A673 (cell line): ENCODE data around the gene RGPD3. TPM values are rescaled to one million over a fixed set of nuclear protein-coding genes. Genes with fewer than 3 reads are reported as not detected.
"Not testable (repeated sequence)": the region's sequence is repeated elsewhere in the genome, so short reads cannot be mapped to it uniquely, and the experiment has no call there.

Experiments
- BruUV-seq: library from RNA; stranded (reverse); fragments of 400-500 nt; replicated peaks from 2 replicates; lab custom pipeline; 2021; lab: Mats Ljungman, UMichigan
- CTCF ChIA-PET: fragments of 300-600 bp; sonication (Branson Sonifier 250); formaldehyde crosslinking; loops from one replicate; lab custom pipeline; 2022; ENCODE audit warnings: antibody characterized with exemption; lab: Charles Lee
- POLR2A ChIA-PET: fragments of 300-600 bp; sonication (Branson Sonifier 250); formaldehyde crosslinking; loops from one replicate; lab custom pipeline; 2022; ENCODE audit warnings: antibody characterized with exemption; ENCODE audit not compliant: low non-redundant PET; lab: Charles Lee
- DNase-seq: peaks from one replicate; pipeline ENCODE4 v3.0.0-alpha.2; 2015; ENCODE audit warnings: low spot score
- H3K27ac ChIP-seq: fragments of 200-600 bp; sonication (generic); 2 replicates; pipeline ENCODE4 v1.5.1; 2016; ENCODE audit warnings: mixed run types, low read depth, mild to moderate bottlenecking, mixed read lengths, antibody characterized with exemption, low read length; ENCODE audit not compliant: poor library complexity, severe bottlenecking
- H3K27me3 ChIP-seq: fragments of 200-600 bp; sonication (generic); replicated peaks from 2 replicates; pipeline ENCODE4 v1.6.1; 2017; ENCODE audit warnings: mixed run types, low read depth, mild to moderate bottlenecking, mixed read lengths, antibody characterized with exemption, low read length; ENCODE audit not compliant: insufficient read depth, poor library complexity
- H3K36me3 ChIP-seq: fragments of 200-600 bp; sonication (generic); 2 replicates; pipeline ENCODE4 v1.6.1; 2016; ENCODE audit warnings: mixed run types, mild to moderate bottlenecking, mixed read lengths, antibody characterized with exemption, low read length; ENCODE audit not compliant: insufficient read depth, poor library complexity, severe bottlenecking
- H3K4me1 ChIP-seq: fragments of 200-600 bp; sonication (generic); 2 replicates; pipeline ENCODE4 v1.6.1; 2017; ENCODE audit warnings: mixed run types, mild to moderate bottlenecking, mixed read lengths, antibody characterized with exemption, low read length; ENCODE audit not compliant: insufficient read depth, poor library complexity, severe bottlenecking
- H3K4me3 ChIP-seq: fragments of 200-600 bp; sonication (generic); 2 replicates; pipeline ENCODE4 v1.5.1; 2016; ENCODE audit warnings: low read depth, mixed run types, mild to moderate bottlenecking, mixed read lengths, low read length; ENCODE audit not compliant: poor library complexity, severe bottlenecking
- H3K9me3 ChIP-seq: fragments of 200-600 bp; sonication (generic); 2 replicates; pipeline ENCODE4 v1.6.1; 2016; ENCODE audit warnings: mixed run types, low read depth, mild to moderate bottlenecking, mixed read lengths, antibody characterized with exemption, low read length; ENCODE audit not compliant: poor library complexity, severe bottlenecking
- intact Hi-C: fragments of 100-400 bp; cut with micrococcal nuclease; formaldehyde crosslinking; loops from one replicate; pipeline ENCODE4 v1.10.0; 2022; ENCODE audit not compliant: unreplicated experiment
- total RNA-seq: library from RNA; stranded (reverse); gene quantifications from 2 replicates; pipeline ENCODE4 v1.2.3, GENCODE V29; 2021

RGPD3 gene
- total RNA-seq, 1 experiment from 2014 or later: 0.30 TPM

DNA sequence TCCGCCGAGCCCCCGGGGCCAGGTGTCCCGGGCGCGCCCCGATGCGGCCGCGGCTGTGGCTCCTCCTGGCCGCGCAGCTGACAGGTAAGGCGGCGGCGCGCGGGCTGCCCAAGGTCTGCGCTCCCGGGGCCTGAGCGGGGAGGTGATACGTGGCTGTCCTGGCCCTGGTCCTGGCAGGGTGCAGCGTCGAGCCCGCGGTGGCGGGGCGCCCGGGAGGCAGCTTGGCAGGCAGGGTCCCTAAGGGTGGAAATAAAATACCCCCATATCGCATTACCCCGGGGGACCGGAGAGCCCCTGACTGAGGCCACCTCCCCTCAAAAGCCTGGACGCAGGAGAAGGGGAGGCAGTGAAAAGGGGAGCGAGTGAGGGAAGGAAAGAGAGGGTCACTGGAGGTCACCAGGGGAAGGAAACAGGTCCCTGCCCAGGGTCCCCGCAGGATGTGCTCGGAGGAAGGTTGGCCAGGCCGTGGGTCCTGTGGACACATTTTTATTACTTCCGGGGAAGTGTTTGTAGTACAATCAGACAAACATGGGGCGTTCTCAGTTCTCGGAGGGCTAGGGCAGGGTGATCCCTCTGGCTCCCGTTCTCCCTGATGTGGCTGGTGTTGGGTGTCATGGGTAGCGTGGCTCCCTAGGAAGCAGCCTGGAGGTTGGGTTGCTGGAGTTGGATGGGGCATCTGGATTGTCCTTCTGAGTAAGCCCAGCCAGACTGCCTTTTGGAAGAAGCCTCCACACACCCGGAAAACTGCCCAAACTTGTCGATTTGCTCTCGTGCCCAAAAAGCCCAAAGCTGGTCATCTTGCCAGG is 19.4 kb upstream of the RGPD3 start:
- H3K4me1 ChIP-seq, H3K9me3 ChIP-seq, CTCF ChIA-PET, H3K36me3 ChIP-seq, H3K27me3 ChIP-seq, H3K27ac ChIP-seq, H3K4me3 ChIP-seq, intact Hi-C loops, BruUV-seq, POLR2A ChIA-PET, DNase-seq: not testable (repeated sequence)

DNA sequence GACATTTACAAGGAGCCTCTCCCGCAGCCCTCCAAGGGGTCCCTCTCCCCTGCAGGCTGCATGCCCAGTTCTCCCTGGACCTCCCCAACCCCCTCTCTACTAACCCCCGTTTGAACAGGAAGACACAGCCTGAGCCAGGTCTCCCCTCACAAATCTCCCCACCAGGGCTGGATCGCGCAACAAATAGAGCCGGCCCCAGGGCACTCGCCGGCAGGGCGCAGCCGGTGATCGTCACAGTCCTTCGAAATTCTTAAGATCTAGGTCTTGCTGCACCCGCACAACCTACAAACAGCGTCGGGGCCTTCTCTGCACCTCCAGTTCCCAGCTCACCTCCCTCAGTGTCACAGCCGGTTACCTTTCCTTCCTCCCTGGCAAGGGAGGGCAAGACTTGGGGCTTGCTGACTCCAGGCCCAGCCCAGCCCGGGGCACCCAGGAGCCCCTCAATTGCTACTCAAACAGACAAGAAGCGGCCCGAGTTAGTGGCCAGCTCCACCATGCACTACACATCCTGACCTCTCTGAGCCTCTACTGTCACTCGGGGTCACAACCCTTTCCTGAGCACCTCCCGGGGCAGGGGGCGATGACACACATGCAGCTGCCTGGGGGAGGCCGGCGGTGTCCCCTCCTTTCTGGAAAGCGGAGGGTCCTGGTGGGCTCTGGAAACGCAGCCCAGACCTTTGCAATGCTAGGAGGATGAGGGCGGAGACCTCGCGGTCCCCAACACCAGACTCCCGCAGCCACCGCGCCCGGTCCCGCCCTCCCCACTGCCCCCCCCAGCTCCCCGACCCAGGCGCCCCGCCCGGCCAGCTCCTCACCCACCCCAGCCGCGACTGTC is 18.6 kb upstream of the RGPD3 start, which contains the start of gene CD8B2:
Gene CD8B2 (plus strand): TSS at position 814 of the 835 bp plus-strand sequence. CDS start 63 bp downstream, outside the sequence.
- POLR2A ChIA-PET: not testable (repeated sequence)

DNA sequence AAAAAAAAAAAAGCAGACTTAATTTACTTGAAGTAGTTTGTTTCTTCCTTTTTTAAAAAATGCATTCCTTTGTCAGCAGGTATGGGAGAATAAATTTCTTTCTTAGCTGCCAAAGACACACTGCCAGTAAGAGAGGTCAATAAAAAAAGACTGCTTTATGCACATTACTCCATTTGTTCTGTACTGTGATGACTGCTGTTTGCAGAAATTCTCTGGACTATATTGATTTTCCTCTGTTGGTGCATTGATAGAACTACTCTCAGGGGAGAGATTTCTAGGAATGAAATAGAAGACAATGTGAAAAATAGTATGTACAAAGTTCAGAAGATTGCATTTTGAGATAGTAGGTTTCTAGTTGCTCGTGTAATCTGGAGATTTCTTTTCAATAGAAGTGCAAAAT is 11.3 kb upstream of the RGPD3 start:
- BruUV-seq, H3K9me3 ChIP-seq, DNase-seq, POLR2A ChIA-PET, H3K27me3 ChIP-seq, CTCF ChIA-PET, H3K4me1 ChIP-seq, H3K4me3 ChIP-seq, intact Hi-C loops, H3K36me3 ChIP-seq, H3K27ac ChIP-seq: not testable (repeated sequence)

More for the DNA sequence above, 18.6 kb upstream of the RGPD3 start, which contains the start of gene CD8B2:
- H3K27me3 ChIP-seq, H3K4me3 ChIP-seq, H3K27ac ChIP-seq, H3K9me3 ChIP-seq, H3K4me1 ChIP-seq, intact Hi-C loops, CTCF ChIA-PET, BruUV-seq, H3K36me3 ChIP-seq, DNase-seq: not testable (repeated sequence)

DNA sequence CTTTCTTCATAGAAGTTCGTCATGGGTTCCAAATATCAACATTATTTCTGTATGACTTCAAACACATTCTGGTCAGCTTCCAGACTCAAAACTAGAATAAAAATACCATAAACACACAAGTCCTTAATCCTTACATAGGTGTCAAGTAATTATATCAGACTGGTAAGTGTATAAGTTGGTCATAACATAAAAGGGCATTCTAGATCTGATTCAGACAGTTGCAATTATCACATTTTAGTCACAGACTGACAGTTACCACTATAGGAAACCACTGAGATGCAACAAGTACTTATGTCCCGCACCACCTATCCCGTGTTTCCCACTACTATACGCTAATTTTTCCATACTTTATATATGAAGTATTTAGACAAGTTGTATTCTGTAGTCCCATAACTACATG is 9.4 kb upstream of the RGPD3 start:
- DNase-seq, H3K9me3 ChIP-seq, H3K4me1 ChIP-seq, CTCF ChIA-PET, BruUV-seq, H3K4me3 ChIP-seq, H3K27me3 ChIP-seq, intact Hi-C loops, H3K27ac ChIP-seq, POLR2A ChIA-PET, H3K36me3 ChIP-seq: not testable (repeated sequence)

DNA sequence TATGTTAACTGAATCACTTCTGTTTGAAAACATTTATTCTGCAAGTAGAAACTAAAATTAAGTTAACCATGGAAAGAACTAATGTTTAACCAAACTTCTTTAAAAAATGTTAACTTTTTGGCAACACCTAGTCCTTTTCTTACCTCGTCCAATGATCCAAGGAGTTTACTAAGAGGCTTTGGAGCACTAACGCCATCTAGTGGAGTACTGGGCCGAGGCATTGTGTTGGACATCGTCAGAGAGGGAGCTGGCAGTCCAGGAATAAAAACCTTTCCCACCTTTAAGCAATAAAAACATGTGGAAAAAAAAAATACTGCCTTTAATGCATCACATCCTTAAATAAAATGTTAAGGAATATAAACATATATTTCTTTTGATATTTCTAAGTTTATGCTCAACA is 2.4 kb upstream of the RGPD3 start:
- POLR2A ChIA-PET, H3K4me3 ChIP-seq, H3K27me3 ChIP-seq, DNase-seq, intact Hi-C loops, H3K27ac ChIP-seq, H3K4me1 ChIP-seq, H3K9me3 ChIP-seq, BruUV-seq, CTCF ChIA-PET, H3K36me3 ChIP-seq: not testable (repeated sequence)

DNA sequence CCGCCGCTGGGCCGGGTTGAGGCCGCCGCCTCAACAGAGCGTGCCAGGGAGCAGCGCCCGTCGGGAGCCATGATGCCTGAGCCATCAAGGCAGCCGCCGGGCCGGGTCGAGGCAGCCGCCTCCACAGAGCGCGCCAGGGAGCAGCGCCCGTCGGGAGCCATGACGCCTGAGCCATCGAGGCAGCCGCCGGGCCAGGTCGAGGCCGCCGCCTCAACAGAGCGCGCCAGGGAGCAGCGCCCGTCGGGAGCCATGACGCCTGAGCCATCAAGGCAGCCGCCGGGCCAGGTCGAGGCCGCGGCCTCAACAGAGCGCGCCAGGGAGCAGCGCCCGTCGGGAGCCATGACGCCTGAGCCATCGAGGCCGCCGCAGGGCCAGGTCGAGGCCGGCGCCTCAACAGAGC is 697 bp downstream of the RGPD3 start:
- intact Hi-C loops: not testable (repeated sequence)

DNA sequence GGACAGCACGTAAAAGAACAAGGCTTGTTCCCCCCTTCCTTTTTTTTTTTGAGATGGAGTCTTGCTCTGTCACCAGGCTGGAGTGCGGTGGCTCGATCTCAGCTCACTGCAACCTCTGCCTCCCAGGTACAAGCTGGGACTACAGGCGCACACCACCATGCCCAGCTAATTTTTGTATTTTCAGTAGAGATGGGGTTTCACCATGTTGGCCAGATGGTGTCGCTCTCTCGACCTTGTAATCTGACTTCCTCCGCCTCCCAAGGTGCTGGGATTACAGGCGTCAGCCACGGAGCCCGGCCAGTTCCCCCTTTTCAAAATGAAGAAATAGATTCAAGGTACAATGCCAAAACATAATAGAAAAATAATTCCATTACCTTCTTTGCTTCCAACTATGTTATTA is 6.3 kb downstream of the RGPD3 start:
- intact Hi-C loops, H3K4me1 ChIP-seq, POLR2A ChIA-PET, CTCF ChIA-PET, H3K27ac ChIP-seq, H3K4me3 ChIP-seq, DNase-seq, H3K27me3 ChIP-seq, BruUV-seq, H3K36me3 ChIP-seq, H3K9me3 ChIP-seq: not testable (repeated sequence)

More for the DNA sequence above, 697 bp downstream of the RGPD3 start:
- H3K9me3 ChIP-seq, CTCF ChIA-PET, H3K36me3 ChIP-seq, DNase-seq, H3K27ac ChIP-seq, H3K4me1 ChIP-seq, H3K4me3 ChIP-seq, POLR2A ChIA-PET, BruUV-seq, H3K27me3 ChIP-seq: not testable (repeated sequence)
